ENCODE measurements around the gene ERG. TPM values are rescaled to one million over a fixed set of nuclear protein-coding genes. Genes with fewer than 3 reads are reported as not detected.

Gene ERG
- polyA plus RNA-seq, 1 donor from 2014 or later = not detected

DNA sequence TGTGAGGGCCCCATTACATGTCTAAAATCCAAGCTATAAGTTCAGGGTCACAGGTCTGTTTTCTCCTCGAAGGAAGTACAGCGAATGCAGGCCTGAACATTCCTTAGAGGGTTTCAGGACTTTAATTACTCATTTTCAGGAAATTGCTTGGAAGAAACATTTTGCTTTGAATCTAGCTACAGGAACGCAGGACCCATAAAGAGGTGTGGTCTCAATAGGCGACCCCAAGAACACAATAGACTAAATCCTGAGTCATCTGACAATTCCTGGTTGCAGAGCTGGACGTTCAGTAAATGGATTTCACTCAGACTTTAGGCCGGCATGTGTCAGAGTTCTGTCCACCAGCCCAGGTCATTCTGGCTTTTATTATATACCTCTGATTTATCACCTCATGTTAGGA, 1.0 kb upstream of the ERG start:
- Histone ChIP-seq H3F3A (ENCODE audit: insufficient read depth, low read length, poor library complexity, severe bottlenecking) (no peaks in the 10 kb centered on the region), H3K9ac (ENCODE audit: low read length) (no peak overlapping the region), H3K36me3 (ENCODE audit: insufficient read depth, low read length) (no peaks in the 10 kb centered on the region), H3K4me2 (ENCODE audit: low read length) (no peak overlapping the region), H3K9me3 (ENCODE audit: low read length) (no peaks in the 10 kb centered on the region), H2AFZ (ENCODE audit: low read depth, low read length) (no peak overlapping the region), H3K9me2 (ENCODE audit: insufficient read depth, low read length) (no peaks in the 10 kb centered on the region), H3K27me3 (ENCODE audit: insufficient read depth, low read depth, low read length) (no peaks in the 10 kb centered on the region), H4K20me1 (ENCODE audit: insufficient read depth) (no peaks in the 10 kb centered on the region), H3K4me3 (ENCODE audit: low read length) (no peak overlapping the region), H3K79me2 (replicated peaks; ENCODE audit: insufficient read depth, low read length) (no peaks in the 10 kb centered on the region), H3K27ac (ENCODE audit: low read length) (no peak overlapping the region)
- TF ChIP-seq POLR2AphosphoS5 (IDR thresholded peaks at IDR 0.05) = no peak
- TF ChIP-seq EP300 (conservative IDR thresholded peaks at IDR 0.05; ENCODE audit: poor library complexity, severe bottlenecking) = no peak
- TF ChIP-seq, protein P1, sequence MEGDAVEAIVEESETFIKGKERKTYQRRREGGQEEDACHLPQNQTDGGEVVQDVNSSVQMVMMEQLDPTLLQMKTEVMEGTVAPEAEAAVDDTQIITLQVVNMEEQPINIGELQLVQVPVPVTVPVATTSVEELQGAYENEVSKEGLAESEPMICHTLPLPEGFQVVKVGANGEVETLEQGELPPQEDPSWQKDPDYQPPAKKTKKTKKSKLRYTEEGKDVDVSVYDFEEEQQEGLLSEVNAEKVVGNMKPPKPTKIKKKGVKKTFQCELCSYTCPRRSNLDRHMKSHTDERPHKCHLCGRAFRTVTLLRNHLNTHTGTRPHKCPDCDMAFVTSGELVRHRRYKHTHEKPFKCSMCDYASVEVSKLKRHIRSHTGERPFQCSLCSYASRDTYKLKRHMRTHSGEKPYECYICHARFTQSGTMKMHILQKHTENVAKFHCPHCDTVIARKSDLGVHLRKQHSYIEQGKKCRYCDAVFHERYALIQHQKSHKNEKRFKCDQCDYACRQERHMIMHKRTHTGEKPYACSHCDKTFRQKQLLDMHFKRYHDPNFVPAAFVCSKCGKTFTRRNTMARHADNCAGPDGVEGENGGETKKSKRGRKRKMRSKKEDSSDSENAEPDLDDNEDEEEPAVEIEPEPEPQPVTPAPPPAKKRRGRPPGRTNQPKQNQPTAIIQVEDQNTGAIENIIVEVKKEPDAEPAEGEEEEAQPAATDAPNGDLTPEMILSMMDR (IDR thresholded peaks at IDR 0.05; ENCODE audit: poor library complexity, severe bottlenecking) = no peak
- TF ChIP-seq MXI1 (conservative IDR thresholded peaks at IDR 0.05; ENCODE audit: poor library complexity, severe bottlenecking) = no peak
- no peak for TF ChIP-seq EZH2 (IDR thresholded peaks at IDR 0.05; ENCODE audit: borderline replicate concordance, insufficient read depth, low read length, poor library complexity, severe bottlenecking)
- no peak for TF ChIP-seq SMC3 (conservative IDR thresholded peaks at IDR 0.05; ENCODE audit: poor library complexity)
- TF ChIP-seq, protein P2, sequence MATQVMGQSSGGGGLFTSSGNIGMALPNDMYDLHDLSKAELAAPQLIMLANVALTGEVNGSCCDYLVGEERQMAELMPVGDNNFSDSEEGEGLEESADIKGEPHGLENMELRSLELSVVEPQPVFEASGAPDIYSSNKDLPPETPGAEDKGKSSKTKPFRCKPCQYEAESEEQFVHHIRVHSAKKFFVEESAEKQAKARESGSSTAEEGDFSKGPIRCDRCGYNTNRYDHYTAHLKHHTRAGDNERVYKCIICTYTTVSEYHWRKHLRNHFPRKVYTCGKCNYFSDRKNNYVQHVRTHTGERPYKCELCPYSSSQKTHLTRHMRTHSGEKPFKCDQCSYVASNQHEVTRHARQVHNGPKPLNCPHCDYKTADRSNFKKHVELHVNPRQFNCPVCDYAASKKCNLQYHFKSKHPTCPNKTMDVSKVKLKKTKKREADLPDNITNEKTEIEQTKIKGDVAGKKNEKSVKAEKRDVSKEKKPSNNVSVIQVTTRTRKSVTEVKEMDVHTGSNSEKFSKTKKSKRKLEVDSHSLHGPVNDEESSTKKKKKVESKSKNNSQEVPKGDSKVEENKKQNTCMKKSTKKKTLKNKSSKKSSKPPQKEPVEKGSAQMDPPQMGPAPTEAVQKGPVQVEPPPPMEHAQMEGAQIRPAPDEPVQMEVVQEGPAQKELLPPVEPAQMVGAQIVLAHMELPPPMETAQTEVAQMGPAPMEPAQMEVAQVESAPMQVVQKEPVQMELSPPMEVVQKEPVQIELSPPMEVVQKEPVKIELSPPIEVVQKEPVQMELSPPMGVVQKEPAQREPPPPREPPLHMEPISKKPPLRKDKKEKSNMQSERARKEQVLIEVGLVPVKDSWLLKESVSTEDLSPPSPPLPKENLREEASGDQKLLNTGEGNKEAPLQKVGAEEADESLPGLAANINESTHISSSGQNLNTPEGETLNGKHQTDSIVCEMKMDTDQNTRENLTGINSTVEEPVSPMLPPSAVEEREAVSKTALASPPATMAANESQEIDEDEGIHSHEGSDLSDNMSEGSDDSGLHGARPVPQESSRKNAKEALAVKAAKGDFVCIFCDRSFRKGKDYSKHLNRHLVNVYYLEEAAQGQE (IDR thresholded peaks at IDR 0.05; ENCODE audit: borderline replicate concordance) = no peak

DNA sequence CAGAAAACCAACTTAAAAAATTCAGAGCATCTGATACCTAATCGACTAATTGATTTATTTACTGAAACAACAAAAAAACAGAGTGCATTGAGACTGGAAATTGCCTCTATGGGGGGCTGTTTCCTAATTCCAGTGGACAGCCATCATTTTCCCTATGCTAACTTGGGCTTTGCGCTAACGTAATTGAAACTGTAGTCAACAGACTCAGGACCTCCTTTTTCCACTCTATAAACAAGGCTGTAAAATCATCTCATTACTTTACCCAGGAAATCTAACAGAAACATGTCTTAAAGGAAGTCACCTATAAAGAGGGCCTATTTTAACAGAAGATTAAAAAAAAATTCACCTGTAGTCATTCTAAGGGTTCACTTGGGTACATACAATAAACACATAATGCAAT, 2.1 kb downstream of the ERG start:
- Histone ChIP-seq H3K4me2 (ENCODE audit: low read length) (no peak overlapping the region), H3K27ac (ENCODE audit: low read length) (no peak overlapping the region), H3K36me3 (ENCODE audit: insufficient read depth, low read length) (no peaks in the 10 kb centered on the region), H3K4me3 (ENCODE audit: low read length) (no peak overlapping the region), H3K9ac (ENCODE audit: low read length) (no peak overlapping the region), H4K20me1 (ENCODE audit: insufficient read depth) (no peaks in the 10 kb centered on the region), H3F3A (ENCODE audit: insufficient read depth, low read length, poor library complexity, severe bottlenecking) (no peaks in the 10 kb centered on the region), H3K9me2 (ENCODE audit: insufficient read depth, low read length) (no peaks in the 10 kb centered on the region), H3K27me3 (ENCODE audit: insufficient read depth, low read depth, low read length) (no peaks in the 10 kb centered on the region), H3K9me3 (ENCODE audit: low read length) (no peaks in the 10 kb centered on the region), H2AFZ (ENCODE audit: low read depth, low read length) (no peak overlapping the region), H3K79me2 (replicated peaks; ENCODE audit: insufficient read depth, low read length) (no peaks in the 10 kb centered on the region)
- no peak for TF ChIP-seq POLR2AphosphoS5 (IDR thresholded peaks at IDR 0.05)
- TF ChIP-seq MXI1 (conservative IDR thresholded peaks at IDR 0.05; ENCODE audit: poor library complexity, severe bottlenecking) = no peak
- no peak for TF ChIP-seq SMC3 (conservative IDR thresholded peaks at IDR 0.05; ENCODE audit: poor library complexity)
- no peak for TF ChIP-seq EZH2 (IDR thresholded peaks at IDR 0.05; ENCODE audit: borderline replicate concordance, insufficient read depth, low read length, poor library complexity, severe bottlenecking)
- TF ChIP-seq TAF1 (IDR thresholded peaks at IDR 0.05; ENCODE audit: low read depth) = no peak
- TF ChIP-seq, protein P2 (IDR thresholded peaks at IDR 0.05; ENCODE audit: borderline replicate concordance) = no peak
- TF ChIP-seq, protein P1 (IDR thresholded peaks at IDR 0.05; ENCODE audit: poor library complexity, severe bottlenecking) = no peak
- TF ChIP-seq RAD21 (conservative IDR thresholded peaks at IDR 0.05) = no peak
- TF ChIP-seq EP300 (conservative IDR thresholded peaks at IDR 0.05; ENCODE audit: poor library complexity, severe bottlenecking) = no peak
